Cardiac fibroblast (primary cell): ENCODE measurements around the gene PNPLA1.

Experiments used
- DNase-seq, 2 donors: peaks; one replicate each; pipeline versions ENCODE4 v3.0.0 to v3.0.0-alpha.2; 2010; ENCODE audit warnings: low read depth in 2 of 2
- H3K4me3 ChIP-seq, 2 donors: replicated peaks in 1 of 2; 1 replicate in 1 of 2; 2 replicates in 1 of 2; pipeline ENCODE4 v1.5.1; 2011; ENCODE audit warnings: low read depth in 2 of 2, low read length in 2 of 2, mild to moderate bottlenecking in 2 of 2, moderate library complexity in 1 of 2
- TF ChIP-seq, protein P1 (sequence below): IDR thresholded peaks from one replicate; pipeline ENCODE4 v1.5.1; 2011; ENCODE audit warnings: low read depth, mild to moderate bottlenecking, low read length, inconsistent platforms

The PNPLA1 gene

DNA sequence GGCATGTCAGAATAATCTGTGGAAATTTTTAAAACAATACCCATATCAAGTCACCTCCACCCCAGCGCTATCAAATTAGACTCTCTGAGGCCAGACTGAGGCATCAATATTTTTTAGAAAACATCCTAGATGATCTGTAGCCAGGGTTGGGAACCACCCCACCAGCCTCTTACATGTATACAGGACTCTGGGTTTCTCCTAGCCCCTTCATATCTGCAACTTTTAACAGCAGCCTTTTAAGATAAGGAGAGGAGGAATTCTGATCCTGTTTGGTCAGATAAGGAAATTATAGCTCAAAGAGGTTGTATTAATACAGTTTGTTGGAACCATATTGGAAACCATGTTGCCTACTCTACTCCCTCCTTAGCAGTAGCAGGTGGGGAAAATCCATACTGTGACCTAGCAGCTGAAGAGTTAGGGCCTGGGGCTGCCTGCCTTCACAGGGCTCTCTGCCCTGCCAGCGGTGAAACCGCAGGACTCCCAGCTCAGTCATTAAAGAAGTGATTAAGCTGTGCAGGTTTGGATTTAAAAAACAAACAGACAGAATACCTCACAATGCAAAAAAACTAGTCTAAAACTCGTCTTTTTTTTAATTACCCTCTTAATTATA lies 43.3 kb upstream of the PNPLA1 start:
- TF ChIP-seq, protein P1, sequence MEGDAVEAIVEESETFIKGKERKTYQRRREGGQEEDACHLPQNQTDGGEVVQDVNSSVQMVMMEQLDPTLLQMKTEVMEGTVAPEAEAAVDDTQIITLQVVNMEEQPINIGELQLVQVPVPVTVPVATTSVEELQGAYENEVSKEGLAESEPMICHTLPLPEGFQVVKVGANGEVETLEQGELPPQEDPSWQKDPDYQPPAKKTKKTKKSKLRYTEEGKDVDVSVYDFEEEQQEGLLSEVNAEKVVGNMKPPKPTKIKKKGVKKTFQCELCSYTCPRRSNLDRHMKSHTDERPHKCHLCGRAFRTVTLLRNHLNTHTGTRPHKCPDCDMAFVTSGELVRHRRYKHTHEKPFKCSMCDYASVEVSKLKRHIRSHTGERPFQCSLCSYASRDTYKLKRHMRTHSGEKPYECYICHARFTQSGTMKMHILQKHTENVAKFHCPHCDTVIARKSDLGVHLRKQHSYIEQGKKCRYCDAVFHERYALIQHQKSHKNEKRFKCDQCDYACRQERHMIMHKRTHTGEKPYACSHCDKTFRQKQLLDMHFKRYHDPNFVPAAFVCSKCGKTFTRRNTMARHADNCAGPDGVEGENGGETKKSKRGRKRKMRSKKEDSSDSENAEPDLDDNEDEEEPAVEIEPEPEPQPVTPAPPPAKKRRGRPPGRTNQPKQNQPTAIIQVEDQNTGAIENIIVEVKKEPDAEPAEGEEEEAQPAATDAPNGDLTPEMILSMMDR = no peak
- no peak overlapping the region for H3K4me3 ChIP-seq
- DNase-seq = no peak

DNA sequence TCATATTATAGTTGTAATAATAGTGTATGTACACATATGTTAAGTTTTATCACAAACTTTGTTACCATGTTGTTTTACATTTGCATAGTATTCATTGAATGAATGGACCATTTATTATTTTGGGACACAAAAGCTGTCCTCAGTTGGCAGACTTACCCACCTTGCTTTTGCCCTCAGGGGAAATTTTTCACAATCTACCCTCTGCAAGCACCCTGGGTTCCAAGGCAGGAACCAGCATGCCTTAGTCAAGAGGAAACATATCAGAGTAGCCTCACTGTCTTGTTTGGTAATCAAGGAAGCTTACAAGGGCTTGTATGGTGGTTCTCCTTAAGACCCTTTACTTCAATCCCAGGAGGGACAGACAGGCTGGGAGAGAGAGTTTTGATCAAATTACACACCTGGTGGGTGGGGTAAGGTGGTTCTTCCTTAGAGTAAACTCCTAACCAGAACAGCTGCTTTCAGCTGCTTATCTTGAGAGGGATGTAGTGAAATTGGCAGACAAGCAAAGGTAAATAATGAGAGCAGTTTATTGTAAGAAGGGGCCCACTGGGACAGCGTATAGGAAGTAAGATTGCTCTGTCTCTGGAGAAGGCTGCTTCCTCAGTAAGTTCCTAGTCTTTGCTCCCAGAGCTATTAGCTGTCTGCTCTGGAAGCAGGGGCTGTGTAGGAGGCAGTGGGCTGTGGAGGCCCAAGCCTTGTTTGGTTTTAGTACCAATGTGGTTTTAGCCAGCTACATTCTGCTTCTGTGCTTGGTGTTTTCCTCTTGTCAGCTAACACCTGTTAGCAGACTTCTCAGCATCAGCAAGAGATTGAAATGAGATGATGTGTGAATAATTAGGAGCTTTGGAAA lies 42.3 kb upstream of the PNPLA1 start:
- TF ChIP-seq, protein P1 = no peak
- H3K4me3 ChIP-seq = no peak overlapping the region
- no peak for DNase-seq

DNA sequence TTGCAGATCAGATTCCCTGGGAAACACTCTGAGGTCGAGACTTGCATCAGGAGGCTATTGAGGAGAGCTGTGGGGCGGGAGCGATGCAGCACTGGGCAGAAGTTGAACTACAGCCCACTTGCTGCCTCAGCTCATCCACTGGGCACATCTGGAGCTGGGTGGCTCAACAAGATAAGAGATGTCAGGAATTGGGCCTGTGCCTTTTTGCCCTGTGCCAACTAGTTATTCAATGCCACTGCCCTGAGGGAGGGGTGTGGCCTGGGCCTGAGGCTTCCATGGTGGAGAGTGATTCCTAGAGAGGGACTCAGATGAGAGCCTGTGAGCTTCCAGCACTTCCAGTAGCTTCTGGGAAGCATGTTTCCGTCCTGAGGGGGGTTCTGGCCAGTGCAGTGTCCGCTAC lies 40.6 kb upstream of the PNPLA1 start:
- no peak for DNase-seq
- H3K4me3 ChIP-seq = no peak overlapping the region
- TF ChIP-seq, protein P1 = no peak

DNA sequence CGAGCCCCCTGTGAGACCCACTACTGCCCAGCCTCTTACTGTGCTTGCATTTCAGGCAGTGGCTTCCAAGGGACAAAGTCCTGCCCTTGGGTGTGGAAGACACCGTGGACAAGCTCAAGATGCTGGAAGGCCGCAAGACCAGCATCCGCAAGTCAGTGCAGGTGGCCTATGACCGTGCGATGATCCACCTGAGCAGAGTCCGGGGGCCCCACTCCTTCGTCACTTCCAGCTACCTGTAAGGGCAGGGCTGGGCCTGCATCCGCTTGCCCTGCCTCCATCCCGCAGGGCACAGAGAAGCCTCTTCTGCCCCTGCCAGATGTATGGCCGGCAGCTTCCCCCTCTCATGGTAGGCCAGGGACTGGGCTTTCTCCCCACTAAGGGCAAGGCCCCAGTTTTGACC lies 39.5 kb upstream of the PNPLA1 start:
- TF ChIP-seq, protein P1 = no peak
- DNase-seq = no peak
- H3K4me3 ChIP-seq = no peak overlapping the region

DNA sequence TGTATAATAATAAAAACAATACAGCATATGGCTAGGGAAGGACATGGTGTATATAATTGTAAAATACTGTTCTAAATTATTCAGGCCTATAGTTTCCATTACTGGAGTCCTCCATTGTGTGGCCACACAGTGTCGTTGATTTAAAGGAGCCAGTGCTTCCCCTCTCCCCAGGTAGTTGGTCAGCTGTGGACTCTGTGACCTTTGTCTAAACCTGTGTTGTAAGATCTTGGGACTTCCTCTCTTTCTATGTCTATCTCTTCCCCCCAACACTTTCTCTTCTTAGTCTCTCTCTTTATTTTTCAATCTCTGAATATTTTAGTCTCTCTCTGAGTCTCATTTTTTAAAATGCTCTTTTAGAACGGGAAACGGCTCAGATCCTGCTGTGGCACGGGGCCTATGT lies 37.7 kb upstream of the PNPLA1 start:
- TF ChIP-seq, protein P1 = no peak
- DNase-seq = no peak
- H3K4me3 ChIP-seq = no peak overlapping the region

DNA sequence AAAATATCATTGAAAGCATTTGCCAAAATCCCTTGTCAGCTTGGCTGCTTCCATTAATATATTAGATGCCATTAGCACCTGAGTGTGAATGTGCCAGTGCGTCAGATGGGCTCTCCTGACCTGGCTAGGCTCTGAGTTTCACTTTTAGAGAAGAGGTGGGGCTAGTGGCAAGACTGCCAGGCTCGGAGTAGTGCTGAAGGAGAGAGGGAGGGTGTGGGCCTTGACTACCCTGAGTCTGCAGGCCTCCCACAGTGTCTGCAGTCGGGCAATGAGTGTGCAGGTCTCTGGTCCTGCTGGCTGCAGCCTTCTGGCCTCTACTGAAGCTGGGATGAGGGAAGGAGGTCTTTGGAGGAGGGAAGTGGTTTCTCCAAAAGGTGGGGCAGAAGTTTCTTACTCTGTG lies 34.6 kb upstream of the PNPLA1 start:
- TF ChIP-seq, protein P1 = no peak
- no peak for DNase-seq
- H3K4me3 ChIP-seq = no peak overlapping the region
